Skin of body (tissue), 2 donors: ENCODE data around the gene SLC6A19. TPM values are rescaled to one million over a fixed set of nuclear protein-coding genes. Genes with fewer than 3 reads are reported as not detected.

Source experiments
- DNase-seq: peaks from one replicate; lab custom pipeline; 2025; lab: John Stamatoyannopoulos, UW
- total RNA-seq: library from RNA; depleted of rRNA; stranded (reverse); fragments of >200 nt; gene quantifications from one replicate; pipeline ENCODE4 v1.2.3, GENCODE V29; 2014

Gene SLC6A19
- total RNA-seq, 1 donor from 2014 or later: not detected

DNA sequence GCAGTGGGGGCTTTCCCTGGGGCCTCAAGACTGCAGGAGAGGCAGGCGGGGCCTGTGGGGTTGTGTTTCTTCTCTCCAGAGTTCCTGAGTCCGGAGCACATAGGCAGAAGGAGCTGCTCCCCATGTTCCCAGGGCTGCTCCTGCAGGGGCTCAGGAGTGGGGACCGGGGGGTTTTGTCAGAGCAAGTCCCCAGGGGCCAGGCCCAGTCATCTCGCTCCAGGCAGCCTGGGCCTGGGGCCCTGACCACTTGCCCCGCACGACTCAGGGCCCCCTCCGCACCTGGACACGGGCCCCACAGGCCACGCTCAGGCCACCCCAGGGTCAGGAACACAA is 22.0 kb upstream of the SLC6A19 start:
- no peak for DNase-seq

DNA sequence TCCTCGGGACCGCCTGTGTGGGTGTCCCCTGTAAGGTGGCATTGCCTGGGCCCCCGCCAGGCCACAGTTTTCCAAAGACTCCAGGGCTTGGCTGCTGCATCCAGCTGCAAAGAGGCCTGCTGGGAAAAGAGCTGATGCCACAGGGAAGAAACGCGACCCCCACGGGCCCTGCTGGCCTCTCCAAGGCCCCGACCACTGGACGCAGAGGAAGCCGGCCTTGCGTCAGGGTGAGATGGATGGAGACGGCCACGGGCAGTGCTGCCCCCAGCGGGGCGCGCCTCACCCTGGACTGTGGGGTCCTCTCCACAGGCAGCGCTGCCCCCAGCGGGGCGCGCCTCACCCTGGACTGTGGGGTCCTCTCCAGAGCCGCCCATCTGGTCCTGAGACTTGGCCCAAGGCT is 21.3 kb upstream of the SLC6A19 start:
- DNase-seq: no peak

DNA sequence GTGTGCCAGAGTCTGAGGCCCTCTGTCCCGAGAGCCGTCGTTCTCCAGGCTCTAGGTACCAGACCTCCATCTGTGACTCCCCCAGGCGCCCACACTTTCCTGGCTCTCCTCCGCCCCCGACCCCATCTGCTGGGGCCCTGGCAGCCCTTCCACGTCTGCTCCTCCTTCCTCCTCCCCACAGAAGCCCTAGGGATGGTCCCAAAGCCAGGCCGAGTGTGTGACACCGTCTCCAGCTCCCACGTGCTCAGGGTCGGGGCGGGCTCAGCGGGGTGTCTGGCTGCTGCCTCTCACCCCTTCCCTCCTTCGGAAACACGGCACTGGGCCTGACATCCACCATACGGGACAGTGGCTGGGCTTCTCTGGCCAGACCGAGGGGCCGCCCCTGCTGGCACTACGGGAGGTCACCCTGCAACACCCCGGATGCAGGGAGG is 20.5 kb upstream of the SLC6A19 start:
- DNase-seq: no peak

DNA sequence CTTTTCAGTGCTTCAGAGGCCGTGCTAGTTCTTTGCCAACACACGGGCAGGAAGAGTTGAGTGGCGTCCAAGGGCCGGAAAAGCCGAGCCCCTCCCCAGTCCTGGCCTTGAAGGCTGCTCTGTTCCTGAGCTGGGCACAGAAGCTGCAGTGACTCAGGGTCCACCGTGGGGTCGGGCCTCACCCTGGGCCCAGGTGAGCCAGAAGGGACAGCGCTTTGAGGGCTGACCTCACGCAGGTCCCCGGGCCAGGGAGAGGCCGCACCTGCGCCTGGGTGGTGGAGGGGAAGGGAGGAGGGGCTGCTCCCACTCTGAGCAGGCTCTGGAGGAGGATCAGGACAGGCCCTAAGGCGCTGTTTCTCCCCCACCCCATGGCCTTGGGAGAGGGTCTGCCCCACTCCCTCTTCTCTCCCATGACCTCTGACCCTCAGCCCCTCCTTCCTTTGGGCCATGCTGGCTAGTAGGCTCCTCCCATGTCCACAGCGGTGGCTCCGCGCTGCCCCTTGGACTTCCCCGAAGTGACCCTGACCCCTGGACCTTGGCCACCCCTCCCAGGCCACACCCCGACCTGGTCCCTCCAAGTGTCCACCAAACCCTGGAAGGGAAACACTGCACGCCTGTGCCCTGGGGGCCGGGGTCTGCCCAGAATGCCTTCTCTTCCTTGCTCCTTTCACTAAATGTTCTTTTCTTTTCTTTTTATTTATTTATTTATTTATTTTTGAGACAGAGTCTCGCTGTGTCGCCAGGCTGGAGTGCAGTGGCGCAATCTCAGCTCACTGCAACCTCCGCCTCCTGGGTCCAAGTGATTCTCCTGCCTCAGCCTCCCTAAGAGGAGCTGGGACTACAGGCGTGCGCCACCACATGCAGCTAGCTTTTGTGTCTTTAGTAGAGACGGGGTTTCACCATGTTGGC is 19.7 kb upstream of the SLC6A19 start:
- DNase-seq: no peak

DNA sequence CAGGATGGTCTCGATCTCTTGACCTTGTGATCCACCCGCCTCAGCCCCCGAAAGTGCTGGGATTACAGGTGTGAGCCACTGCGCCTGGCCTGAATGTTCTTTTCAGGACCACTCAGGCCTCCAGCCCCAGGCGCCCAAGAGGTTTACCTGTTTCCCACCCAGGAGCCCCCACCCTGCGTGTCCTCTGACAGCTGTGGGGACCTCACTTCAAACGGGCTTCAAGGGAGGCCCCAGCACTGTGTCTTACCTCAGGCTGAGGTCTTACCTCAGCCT is 19.1 kb upstream of the SLC6A19 start:
- DNase-seq: no peak

DNA sequence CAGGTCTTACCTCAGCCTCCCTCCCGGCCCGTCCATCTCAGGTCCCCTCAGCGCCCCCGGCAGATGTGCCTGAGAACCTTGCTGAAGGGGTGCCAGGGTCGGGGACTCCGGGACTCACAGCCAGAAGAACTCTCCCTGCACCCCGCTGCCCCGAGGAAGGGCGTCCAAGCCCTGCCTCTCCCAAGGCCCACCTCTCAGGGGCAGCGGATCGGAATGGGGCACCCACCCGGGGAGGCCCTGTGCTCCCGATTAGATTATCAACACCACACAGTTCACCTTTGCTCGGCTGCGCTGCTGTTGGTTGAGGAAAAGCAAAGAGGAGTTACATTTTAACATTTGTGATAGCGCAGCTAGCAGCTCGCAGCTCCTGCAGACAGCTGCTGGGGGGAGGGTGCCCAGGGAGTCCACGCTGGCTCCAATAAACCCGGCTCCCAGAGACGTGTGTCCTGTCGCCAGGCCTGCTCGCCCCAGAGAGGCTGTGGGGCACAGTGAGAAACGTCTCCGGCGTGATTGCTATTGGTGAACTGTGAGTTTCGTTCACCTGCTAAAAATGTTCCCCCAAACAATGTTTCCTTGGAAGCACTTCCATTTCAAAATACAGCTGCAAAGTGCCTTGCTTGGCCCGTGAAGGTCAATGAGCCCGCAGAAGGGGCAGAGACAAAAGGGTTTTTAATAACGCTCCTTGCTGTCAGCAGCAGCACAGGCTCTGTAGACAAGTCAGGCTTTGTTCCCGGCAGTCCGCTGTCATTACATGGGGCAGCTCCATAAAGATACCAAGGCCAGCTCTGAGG is 18.6 kb upstream of the SLC6A19 start:
- DNase-seq: no peak

DNA sequence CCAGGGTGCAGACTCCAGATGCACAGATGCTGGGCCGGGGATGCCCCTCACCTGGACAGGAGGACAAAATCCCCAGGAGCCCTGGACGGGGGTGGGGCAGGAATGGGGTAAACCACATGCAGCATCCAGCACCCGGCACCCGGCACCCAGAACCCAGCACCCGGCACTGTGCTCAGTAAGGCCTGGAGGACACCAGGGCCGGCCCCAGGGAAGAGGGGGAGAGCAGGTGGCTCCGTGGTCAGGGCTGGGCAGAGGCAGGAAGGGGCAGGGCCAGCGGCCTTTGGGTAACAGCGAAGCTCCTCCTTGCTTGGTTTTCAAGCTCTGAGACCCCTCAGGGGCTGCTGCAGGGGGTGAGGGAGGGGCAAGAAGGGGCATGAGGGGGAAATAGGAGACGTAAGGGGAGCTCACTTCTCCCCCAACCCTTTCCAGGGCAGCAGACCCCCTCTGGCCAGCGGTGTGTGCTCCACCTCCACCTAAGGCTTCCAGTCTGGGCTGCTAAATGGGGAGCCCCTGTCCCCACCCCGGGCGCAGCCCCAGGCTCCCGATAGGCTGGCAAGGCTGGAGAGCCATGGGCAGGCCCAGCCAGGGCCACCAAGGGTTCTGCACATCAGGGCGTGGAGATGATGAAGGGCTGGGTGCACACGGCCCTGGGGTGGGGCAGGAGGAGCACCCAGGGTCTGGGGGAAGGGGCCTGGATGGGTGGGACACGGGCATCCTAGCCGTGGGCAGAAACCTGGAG is 17.8 kb upstream of the SLC6A19 start:
- DNase-seq: no peak

DNA sequence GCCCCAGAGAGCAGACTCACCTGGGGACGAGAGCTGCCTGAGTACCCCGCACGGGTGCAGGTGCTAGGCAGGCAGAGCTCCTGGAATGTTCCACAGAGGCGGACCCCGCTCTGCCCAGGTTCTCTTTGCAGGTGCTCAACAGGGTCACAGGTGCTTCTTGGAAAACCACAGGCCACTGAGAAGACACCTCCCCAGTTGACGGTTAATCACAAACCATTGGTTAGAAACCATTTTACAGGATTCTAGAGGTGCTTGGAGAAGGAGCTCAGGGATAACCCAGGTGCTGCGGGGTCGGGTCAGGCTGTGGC is 17.3 kb upstream of the SLC6A19 start:
- DNase-seq: no peak

DNA sequence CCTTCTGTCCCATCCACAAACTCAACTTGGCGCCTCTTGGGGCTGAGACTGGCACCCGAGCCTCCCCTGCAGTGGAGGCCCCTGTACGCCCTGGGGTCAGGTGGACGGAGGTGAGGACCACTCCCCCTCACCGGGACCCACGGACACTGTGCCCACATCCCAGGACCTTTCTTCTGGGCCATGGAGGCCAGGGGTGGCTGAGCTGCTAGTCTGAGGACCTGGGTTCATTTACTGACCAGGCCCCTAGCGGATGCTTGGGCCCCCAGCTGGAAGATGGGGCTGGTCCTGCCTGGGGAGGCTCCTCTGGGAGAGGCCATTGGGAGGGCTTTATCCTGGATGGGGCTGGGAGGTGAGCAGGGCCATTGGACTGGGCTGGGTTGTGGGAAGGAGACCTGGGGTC is 16.9 kb upstream of the SLC6A19 start:
- no peak for DNase-seq

DNA sequence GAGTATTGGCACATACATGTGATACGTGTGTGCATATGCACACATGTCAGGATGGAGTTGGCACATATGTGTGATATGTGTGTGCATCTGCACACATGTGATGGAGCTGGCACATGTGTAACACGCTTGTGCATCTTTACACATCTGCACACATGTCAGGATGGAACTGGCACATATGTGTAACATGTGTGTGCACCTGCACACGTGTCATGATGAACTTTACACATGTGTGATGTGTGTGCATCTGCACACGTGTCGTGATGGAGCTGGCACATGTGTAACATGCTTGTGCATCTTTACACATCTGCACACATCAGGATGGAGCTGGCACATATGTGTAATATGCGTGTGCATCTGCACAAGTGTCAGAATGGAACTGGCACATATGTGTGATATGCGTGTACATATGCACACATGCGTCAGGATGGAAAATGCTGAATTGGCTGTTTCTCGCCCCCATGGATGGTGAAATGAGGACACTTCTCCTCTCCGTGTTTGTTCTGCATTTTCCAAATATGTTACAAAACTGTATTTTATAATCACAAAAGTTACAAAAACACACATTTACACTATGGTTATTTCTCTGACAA is 16.3 kb upstream of the SLC6A19 start:
- DNase-seq: no peak

DNA sequence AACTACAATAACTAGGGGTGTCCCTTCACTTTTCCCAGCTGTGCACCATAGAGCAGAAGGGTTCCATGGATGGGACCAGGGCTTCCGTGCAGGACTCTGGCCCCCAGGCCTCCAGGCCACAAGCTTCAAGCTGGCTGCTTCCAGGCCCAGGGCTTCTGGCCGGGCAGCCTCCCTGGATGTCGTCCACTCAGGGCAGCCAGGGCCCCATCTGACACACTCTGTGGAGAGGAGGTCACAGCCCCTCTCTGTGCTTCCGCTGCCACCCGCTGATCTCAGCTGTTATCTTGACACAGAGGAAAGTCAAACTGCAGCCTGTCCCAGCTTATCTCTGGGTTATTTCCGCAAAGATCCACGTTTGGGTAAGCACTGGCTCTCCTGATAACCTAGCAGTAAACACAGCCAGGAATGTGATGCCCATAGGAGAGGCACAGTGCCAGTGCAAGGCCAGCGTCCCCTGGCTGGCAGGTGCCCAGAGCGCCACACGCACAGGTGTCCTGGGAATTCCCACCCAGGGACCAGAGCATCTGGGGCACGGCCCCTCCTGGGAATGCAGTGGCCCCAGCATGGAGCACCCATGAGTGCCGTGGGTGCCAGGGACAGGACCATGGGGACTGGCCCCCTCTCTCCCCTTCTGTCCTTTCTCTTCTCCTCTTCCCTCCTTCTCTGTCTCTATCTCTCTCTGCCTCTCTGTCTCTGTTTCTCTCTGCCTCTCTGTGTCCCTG is 15.6 kb upstream of the SLC6A19 start:
- no peak for DNase-seq

DNA sequence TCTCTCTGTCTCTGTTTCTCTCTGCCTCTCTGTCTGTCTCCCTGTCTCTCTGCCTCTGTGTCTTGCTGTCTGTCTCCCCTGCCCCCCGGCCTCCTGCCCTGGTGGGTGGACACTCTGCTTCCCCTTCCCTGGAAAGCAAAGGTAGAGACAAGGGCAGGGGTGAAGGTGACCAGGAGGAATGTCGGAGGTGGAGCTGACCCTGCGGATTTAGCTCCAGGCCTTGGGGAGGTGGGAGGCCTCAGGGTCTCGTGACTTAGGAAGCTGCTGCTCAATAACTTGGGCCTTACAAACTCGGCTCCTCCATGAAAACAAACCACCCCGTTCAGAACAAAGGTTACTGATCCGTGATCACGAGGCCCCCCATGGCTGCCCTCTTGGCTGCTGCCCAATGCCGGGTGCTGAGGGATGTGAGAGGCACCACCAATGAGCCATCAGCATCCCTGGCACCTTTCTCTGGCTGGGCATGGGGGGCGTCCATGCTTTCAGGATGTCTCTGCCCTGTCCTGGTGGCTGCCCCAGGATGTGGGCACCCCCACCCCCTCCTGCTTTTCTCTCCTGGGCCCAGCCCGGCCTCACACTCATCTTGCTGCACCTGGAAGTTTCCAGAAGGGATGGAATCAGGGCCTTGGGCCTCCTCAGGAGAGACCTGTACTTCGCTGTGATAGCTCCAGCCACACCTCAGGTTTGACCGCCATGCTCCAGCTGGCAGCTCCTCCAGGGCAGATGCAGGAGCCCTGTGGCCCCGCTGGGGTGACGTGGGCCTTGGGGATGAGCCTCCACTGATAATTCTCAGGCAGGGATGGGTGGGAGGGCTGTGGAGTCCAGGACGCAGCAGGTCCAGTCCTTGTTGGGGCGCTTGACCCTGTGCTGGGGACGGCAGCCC is 14.8 kb upstream of the SLC6A19 start:
- DNase-seq: no peak

DNA sequence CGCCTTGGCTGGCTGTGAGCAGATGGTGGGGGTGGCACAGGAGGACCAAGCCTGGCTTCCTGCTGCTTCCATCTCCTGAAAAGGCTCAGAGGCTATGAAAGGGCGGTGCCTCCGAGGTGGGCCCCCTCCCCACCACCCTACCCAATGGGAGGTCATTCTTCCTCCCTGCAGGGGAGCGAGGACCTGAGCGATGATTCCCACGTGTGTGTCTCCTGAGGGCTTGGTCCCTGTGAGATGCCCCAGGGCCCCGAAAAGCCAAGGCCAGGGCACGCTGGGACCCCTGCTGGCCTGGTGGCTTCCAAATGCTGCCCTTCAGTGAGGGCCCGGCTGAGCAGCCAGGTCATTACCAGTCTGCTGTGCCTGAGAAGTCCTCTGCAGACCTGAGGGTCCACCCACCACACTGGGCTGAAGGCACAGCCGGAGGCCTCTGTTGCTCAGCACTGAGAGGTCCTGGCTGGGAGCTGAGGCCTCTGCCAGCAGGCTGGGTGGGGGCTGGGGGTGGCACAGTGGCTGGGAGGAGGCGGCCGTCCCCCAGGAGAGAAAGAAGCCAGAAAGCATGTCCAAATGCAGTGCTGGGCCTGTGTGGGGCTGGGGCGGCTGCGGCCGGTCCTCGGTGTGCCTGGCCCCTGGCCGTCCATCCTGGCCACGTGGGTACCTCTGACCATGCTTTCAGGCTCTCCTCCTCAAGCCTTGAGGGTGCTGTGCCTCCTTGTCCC is 14.0 kb upstream of the SLC6A19 start:
- DNase-seq: no peak

DNA sequence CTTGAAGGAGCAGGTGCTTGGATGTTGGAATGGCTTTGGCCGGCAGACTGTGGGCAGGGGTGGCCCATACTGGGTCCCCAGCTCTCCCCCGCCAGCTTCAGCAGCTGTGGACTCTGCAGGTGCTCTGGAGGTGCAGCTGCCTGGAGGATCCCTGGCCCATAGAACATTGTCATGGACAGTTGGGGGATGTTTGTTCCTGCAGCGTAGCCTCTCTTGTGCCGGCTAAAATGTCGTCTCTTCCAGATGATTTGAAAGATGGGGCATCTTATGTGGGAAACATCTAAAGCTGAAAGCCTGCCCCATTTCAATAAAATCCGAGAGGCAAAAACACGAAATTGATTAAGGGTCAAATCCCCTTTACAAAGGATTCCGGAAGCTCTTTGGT is 13.5 kb upstream of the SLC6A19 start:
- no peak for DNase-seq

DNA sequence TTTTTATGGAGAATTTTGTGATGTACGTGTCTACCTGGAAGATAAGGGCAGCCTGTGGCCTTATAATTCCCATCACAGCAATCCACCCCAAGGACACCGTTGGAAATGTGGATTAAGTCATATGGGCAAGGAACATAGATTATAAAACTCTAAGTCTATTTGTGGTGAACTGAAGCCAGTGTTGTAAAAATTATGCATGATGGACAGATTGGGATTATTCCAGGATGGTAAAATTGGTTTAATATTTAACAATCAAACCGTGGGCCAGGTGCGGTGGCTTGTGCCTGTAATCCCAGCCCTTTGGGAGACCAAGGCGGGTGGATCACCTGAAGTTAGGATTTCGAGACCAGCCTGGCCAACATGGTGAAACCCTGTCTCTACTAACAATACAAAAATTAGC is 12.9 kb upstream of the SLC6A19 start:
- DNase-seq: no peak

DNA sequence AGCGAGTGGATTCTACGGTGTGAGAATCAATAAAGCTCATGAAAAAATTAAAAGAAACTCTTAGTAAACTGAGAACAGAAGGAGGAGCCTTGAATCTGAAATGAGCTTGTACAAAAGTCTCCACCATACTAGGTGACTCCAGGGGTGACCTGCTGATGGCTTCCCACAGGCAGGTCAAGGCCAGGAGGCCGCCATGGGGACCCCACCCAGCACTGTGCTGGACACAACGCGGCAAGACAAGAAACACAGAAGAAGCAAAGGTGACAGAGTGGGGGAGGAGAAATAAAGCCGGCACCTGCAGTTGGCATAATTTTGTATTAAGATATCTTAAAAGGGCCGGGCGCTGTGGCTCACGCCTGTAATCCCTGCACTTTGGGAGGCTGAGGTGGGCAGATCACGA is 12.1 kb upstream of the SLC6A19 start:
- DNase-seq: no peak

DNA sequence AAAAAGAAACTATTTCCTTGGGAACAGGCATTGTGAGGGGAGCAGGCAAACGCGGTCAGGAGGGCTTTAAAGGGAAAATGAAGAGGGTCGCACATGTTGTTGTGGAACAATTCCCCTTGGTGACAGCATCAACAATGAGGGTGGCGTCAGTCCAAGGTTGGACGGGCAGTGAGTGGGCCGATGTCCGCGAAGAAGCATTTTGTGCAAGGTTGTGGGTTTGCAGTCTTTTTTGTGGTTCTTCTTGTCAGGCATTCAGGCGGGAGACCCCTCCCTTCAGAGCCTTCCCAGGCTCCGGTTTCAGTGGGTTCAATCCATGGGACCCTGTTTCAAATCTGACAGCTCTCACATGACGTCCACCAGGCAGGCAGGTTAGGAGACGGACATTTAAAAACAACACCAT is 11.1 kb upstream of the SLC6A19 start:
- DNase-seq: no peak

DNA sequence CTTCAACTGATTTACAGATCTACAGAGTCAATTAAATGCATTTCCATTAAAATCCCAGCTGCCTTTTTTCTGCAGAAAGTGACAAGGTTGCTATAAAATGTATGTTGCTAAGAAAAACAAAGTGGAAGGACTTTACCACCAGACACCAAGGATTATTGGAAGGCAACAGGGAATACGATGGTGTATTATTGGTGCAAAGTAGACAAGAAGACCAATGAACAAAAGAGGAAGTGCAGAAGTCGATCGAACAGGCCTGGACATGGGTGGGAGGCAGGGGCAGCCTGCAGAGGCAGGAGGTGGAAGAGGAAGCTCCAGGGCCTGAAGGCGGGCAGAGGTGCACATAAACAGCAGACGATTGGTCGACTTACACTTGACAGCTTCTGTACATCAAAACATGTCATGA is 10.6 kb upstream of the SLC6A19 start:
- no peak for DNase-seq

DNA sequence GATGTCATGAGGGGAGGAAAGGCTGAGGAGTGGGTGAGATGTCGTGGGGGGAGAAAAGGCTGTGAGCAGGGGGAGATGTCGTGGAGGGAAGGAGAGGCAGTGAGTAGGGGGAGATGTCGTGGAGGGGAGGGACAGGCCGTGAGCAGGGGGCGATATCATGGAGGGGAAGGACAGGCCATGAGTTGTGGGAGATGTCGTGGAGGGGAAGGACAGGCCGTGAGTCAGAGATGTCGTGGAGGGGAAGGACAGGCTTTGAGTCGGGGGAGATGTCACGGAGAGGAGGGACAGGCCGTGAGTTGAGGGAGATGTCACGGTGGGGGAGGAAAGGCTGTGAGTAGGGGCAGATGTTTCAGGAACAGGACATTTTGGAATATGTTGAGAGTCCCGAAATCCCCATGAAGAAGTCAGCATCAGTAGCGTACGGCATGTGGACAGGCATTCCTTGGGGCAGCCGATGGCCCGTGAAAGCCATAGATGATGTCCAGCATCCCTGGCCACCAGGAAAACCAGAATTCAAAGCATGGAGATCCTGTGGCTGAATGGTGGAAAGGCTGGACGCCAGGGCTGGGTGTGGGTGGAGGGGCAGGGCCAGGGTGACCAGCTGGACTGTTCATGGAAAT is 8.3 kb upstream of the SLC6A19 start:
- DNase-seq: no peak
